Stimulated activated CD4-positive, alpha-beta T cell treated with anti-CD3 and anti-CD28 coated beads, Interleukin-4, amount 100 ng/mL, for 24 hours (primary cell): ENCODE results near the gene CRACR2B.

Source experiments
- DNase-seq: peaks from one replicate; pipeline ENCODE4 v3.0.0-alpha.2; 2020

CRACR2B gene

GRCh38 chr11:827897-828192, at the start of gene CRACR2B:
CRACR2B (plus strand) TSS chr11:827919; CDS start chr11:828608, 689 bp downstream.
- DNase-seq, result no peak

DNA sequence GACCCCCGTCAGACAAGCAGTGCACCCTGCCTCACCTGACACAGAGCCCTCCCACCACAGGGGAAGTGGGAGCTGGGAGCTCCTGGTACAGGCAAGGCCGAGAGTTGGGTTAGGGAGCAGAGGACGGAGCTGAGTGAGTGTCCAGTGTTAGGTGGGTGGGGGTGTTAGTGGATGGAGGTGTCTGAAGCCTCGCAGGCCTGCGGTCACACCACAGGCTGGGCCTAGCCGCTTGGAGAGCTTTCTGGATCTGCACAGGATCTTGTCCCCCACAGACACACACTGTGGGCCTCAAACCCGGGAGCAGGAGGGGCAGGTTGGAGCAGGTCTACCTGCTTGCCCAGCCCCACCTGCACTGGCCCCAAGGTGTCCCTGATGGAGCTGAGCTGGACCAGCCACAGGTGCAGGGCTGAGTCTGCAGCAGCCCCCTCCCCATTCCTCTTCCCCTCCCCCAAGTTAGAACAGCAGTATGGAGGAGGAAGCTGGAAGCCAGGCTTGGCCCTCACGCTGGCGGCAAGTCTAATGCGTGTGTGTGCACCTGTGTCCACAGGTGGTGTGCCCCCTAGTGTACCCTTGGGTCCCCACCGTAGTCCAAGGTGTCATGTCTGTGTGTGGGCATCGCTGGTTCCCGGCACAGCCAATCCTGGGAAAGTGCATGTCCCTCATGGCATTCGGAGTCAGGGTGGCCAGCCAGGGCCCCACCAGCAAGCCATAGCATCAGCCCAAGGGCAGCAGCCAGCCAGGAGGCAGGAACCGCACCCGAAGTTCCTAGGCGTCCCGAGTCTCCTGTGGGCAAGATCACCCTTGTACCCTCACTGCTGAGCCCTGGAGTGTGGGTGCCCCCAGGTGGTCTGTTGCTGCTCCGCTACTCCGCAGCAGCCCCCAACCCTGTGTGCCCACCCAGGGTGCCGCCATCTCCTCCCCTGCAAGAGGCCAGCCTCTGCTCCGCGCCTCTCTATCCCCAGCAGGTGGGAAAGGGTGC, 48.5 kb upstream of the CRACR2B start:
- no peak for DNase-seq

GRCh38 chr11:779955-780532, 47.7 kb upstream of the CRACR2B start:
- DNase-seq, result no peak

DNA sequence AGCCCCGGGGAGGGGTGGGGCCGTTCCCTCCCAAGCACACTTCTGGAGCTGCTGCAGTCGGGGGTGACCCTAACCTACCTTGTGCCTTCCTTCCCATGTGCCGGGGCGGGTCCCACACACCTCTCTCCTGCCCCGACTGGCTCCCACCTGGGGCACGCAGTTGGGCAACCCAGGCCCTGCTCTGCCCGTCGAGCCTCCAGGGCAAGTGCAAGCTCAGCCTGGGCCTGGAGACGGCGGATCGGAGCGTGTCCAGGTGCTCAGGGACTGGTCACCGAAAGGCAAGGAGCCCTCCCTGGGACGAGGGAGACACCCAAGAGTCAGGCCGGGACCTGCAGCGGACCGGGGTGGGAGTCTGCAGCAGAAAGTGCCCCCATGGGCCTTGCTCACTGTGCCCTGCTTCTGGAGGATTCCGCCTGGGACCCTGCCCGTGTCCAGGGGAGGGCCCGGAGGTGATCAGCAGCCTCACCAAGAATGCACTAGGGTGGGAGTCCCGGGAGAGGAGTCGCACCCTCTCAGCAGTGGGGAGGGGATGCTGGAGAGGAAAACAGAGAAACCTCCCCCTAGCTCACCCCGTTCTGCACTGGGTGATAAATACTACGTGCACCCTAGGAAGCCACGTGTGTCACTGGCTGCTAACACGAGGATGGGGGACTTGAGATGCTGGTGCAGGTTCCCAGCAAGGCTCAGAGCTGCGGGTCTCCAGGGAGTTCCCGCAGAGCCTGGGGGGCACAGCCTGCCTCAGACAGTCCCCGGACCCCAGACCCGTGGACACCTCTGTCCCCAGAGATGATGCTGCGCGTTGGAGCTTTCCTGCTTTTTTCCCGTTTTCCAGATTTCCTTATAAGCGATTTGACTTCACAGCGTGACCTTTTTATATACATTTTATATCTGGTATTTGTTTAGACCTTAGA, 45.2 kb upstream of the CRACR2B start:
- DNase-seq, result no peak

- peak; percentile 51 for DNase-seq
Measured at GRCh38 chr11:783581-784015, 44.1 kb upstream of the CRACR2B start.

GRCh38 chr11:786235-787083, 41.3 kb upstream of the CRACR2B start:
- no peak for DNase-seq

GRCh38 chr11:787084-787675, 40.5 kb upstream of the CRACR2B start:
- no peak for DNase-seq

DNA sequence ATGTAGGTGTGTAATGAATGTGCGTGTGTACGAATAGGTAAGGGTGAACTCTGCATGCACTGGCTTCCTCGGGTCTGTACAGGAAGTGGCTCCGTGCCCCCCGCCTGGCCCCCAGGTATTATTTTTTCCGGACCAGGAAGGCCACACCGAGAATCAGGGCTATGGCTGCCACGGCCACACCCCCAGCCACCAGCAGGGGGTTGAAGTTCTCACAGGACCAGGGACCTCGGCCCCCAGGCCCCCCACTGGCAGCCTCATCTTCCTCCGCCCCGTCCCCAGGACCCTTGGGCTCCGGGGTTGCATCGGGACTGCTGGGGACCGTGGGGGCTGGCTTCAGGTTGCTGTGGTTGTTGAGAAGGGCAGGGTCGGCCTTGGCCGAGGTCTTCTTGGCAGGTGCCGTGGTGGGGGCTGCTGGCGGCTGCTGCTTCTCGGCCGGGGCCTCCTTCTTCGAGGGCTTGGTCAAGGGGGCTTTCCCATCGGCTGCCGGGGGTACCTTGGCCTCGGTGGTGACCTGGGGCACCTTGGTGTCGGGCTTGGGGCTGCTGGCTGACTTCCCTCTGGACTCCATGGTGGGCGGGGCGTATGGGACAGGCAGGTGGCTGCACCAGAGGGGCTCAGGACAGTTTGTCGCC, 39.6 kb upstream of the CRACR2B start:
- DNase-seq, result no peak

DNA sequence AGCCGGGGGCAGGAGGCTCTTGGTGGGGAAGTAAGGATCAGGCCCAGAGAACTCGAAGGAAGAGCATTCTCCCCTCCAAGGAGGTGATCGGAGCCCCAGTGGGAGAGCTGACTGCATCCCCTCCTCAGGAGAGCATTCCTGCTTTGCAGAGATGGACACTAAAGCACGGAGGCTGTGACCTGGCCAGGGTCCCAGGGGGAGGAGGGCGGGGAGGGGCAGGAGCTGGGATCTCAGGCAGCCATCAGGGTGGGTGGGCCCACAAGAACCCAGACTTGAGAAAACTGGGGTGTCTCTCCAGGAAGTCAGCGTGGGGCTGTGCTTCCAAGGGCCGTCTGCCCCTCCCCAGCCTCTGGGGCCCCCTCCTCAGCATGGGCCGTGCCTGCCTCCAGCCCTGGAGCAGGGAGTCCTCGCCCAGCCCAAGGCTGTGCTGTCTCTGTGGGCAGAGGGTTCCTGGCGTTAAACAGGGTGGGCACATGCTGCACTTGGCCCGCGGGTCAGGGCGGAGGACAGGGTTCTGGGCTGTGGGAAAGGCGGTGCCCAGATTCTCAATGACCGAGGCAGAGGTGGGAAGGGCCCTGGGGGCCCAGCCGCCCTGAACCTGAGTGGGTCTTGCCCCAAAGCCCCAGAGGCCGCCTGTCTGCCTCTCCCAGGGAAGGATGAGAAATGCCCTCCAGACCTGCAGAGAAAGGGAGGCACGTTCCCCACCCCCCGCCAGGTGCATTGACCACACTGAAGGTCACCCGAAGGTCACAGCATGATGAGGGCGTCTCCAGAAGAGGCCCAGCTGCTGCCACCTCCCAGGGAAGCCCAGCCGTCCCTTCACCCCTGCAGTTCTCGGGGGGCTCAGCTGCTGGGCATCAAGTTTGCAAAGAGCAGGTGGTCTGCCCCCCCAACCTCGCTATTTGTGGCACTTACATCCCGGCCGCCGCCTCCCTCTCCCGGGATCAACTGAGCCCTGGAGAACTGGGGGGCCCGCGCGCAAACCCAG, 38.5 kb upstream of the CRACR2B start:
- no peak for DNase-seq

GRCh38 chr11:789943-790342, 37.8 kb upstream of the CRACR2B start, which contains the start of gene CEND1:
CEND1 (minus strand) TSS chr11:790090; CDS start chr11:788576, 1,514 bp downstream.
- DNase-seq, result peak; percentile 48

GRCh38 chr11:790721-791564, 36.8 kb upstream of the CRACR2B start:
- DNase-seq, result no peak

GRCh38 chr11:791658-792534, 35.8 kb upstream of the CRACR2B start:
- DNase-seq, result no peak

DNA sequence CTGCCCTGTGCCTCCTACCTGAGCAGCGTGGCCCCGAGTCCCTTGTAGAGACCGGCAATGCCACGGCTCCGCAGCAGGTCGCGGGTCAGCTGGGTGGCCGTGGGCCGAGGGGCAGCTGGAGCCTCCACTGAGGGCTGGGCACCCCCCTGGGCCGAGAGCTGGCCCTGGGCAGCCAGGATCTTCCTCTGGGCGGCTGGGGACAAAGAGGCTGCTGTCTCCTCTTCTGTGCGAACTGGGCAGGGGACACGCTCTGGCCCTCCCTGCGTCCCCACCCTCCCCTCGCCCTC, 35.2 kb upstream of the CRACR2B start:
- DNase-seq, result no peak

DNA sequence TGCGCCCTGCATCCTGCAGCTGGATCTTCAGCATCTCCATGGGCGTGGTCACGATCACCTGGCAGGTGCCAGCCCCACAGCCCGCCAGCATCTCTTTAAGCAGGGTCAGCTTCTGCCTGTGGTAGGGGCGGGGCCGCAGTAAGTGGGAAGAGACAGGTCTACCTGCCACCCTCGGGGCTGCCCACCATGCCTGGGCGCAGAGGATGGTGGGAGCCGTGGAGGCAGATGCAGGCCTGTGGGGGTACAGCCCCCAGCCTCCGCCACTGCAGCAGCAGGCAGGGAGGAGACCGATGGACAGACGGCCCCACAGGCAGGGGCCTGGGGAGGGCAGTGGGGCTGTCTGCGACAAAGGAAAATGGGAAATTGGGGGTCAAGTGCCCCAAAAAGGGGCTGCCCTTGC, 34.8 kb upstream of the CRACR2B start:
- DNase-seq, result no peak

DNA sequence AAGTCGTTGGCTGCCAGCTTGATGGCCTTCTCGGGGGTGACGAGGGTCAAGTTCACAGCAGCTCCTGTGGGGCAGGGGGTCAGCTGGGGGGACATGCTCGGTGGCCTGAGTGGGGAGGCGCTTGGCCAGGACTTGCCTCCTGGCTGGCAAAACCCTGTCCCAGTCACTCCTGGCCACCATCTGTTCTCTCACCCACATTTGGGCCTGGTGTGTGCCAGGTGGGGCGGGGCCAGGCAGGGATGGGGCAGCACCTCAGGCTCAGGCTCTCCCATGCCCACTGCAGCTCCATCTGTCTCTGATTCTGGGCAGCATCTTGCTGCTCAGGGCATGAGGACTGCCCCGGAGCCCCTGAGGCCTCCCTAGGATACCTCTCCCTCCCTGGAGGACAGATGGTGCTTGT, 34.2 kb upstream of the CRACR2B start:
- no peak for DNase-seq

- DNase-seq, result no peak
Measured at GRCh38 chr11:794013-794765, 33.5 kb upstream of the CRACR2B start.
